Measurements from ENCODE around the gene ATP8B1.

DNA sequence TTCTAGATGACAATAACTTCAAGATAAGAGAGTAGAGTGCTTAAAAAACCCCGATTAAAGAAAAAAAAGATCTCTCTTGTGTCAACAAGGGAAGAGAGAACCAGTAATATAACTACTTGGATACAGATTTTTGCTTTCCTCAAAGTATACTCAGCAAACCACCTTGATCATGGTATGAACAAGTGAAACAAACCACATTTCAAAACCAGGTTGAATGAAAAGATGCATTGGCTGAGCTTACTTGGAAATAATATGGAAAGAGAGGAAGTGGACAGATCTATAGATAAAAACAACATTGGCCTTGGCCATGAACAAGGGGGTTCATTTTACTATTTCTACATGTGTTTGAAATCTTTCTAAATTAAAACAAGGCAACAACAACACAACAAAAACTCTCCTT lies 50.1 kb downstream of the ATP8B1 start:
- TF ChIP-seq POLR2A (IDR thresholded peaks at IDR 0.05): no peak
- TF ChIP-seq, protein P1, sequence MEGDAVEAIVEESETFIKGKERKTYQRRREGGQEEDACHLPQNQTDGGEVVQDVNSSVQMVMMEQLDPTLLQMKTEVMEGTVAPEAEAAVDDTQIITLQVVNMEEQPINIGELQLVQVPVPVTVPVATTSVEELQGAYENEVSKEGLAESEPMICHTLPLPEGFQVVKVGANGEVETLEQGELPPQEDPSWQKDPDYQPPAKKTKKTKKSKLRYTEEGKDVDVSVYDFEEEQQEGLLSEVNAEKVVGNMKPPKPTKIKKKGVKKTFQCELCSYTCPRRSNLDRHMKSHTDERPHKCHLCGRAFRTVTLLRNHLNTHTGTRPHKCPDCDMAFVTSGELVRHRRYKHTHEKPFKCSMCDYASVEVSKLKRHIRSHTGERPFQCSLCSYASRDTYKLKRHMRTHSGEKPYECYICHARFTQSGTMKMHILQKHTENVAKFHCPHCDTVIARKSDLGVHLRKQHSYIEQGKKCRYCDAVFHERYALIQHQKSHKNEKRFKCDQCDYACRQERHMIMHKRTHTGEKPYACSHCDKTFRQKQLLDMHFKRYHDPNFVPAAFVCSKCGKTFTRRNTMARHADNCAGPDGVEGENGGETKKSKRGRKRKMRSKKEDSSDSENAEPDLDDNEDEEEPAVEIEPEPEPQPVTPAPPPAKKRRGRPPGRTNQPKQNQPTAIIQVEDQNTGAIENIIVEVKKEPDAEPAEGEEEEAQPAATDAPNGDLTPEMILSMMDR (IDR thresholded peaks at IDR 0.05): no peak

Data from prostate gland (tissue), 2 donors.